Activated T-cell treated with anti-CD3 and anti-CD28 coated beads for 24 hours (primary cell): ENCODE measurements around the gene CHCHD6.
A peak's percentile ranks its signal among the peaks of the same experiment; 100 is the strongest.

Experiments
- DNase-seq: peaks from one replicate; pipeline ENCODE4 v3.0.0-alpha.2; 2020; ENCODE audit warnings: low read depth

CHCHD6 gene

DNA sequence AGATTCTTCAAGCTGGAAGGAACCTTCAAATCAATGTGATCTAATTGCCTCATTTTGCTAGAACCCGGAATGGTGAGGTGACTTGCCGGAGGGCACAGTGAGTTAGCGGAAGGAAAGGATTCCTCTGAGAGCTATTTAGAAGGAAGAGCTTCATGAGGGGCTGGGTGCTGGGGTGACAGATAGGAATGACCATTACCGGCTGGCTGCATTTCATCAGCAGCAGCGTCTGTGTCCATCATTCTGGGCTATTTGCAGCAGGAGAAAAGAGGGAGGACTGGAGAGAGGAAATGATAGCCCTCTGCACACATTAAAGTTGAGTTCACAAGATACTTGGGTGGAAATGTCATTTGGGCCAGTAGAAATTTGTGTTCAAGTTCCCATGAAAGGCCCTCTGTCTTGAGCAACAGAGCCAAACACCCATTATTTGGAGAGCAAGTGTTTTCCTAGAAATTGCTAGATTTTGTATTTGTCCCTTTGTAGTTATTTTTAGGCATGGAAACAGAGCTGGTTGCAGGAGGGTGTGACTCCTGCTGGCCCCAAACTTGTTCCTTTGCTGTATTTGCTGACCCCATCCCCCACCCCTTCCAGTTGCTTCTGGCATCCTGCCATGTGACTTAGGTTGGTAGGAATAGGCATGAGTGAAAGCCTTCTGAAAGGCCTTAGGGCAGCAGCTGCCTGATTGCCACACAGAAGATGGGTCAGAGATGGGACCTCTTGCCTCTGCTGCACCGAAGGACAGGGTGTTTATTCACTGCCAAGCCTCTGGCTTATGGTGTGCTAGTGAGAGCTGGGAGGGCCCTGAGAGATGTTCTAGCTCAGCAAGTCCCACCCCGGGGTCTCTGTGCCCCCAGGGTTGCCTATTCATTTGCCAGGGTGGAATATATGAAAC lies 191.4 kb downstream of the CHCHD6 start:
- no peak for DNase-seq

DNA sequence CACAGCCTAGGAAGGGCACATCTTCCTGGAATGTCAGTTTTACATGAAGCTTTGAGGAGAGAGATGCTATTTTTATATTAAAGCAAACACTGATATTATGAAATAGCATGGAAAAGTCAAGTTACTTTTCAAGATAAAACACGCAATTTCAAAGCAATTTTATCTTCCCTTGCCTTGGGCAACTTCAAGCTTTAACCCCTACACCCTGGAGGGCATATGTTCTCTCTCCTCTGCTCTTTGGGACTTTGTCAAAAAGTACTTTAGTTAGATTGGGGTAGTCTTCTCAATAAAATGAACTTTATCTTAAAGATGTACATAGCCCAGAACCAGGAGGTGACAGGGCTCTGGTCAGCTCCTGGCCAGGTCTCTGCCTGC lies 192.0 kb downstream of the CHCHD6 start:
- no peak for DNase-seq

- no peak for DNase-seq
Measured at GRCh38 chr3:126896968-126897367, 192.9 kb downstream of the CHCHD6 start.

DNA sequence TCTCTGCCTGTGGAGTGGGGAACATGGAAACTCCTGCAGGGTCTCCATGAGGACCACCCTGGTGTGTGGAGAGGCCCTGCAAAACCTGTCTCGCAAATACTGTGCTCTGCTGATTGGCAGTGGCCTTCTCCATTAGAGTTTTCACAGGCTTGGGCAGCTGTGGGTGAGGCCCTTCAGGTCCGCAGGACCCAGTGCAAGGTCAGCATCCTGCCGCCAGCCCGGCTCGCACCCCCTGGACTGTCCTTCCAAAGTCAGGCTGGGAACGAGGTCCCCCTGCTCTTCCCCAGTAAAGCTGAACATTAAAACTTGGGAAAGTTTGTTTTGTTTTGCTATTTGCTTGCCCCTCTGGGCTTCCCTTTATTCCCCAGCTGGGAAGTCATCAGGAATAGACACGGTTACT lies 193.9 kb downstream of the CHCHD6 start:
- no peak for DNase-seq

GRCh38 chr3:126900859-126901540 lies 197.0 kb downstream of the CHCHD6 start:
- DNase-seq = no peak

DNA sequence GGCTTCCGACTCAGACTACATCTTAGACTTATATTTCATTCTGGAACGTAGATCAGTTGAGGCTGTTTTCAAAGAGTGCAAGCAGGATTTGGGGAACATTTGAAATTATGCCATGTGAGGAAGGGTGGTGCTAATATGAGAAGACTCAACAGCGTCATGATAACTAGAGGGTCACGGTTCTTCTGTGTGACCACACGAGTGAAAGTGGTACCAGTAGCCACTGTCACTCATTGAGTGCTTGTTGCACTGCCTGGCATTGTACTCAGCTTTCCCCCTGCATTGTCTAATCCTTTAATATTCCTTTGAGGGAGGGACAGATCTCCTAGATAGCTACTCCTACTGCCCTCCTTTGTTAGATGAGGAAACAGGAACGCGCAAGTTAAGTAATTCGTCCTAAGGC lies 197.6 kb downstream of the CHCHD6 start:
- no peak for DNase-seq

- no peak for DNase-seq
Measured at GRCh38 chr3:126903521-126903920, 199.5 kb downstream of the CHCHD6 start.

GRCh38 chr3:126907557-126907956 lies 203.5 kb downstream of the CHCHD6 start:
- DNase-seq = no peak

DNA sequence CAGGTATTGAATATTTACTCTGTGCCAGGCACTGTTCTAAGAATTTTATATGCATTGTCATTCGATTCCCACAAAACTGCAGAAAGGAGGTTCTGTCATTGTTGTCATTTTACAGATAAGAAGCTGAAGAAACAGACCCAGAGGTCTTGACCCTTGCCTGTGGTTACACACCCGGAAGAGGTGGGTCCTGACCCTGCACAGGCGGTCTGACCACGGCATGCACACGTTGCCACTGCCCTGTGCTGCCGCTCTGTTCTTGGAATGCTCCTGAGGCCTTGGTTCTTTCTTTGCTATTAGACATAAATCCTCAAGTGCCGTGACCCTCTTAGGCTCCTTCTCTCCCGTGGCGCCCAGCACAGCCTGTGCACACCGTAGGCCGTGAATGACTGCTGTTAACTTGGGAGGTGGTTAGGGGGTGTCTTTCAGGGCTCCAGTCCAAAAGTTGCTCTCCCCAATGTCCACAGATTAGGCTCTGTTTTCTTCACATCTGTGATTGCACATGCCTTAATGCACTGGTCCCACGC lies 204.8 kb downstream of the CHCHD6 start:
- no peak for DNase-seq

DNA sequence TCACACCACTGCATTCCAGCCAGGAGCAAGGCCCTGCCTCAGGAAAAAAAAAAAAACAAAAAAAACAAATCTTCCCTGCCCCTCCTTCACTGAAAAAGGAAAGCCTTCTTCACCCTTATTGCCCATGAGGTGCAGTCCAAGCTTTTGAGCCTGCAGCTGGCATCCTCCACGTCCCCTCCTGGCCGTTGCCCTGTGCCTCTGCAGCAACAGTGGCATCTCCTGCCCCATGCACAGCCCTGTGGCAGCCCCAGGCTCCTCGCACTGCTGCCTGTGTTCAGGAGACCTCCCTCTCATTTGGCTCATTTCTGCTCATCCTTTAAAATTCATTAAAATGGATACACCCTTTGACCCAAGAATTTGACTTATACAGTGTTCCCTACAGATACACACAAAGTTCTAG lies 206.2 kb downstream of the CHCHD6 start:
- no peak for DNase-seq

- DNase-seq = peak; percentile 55
Measured at GRCh38 chr3:126911162-126912026, 207.4 kb downstream of the CHCHD6 start.

GRCh38 chr3:126912027-126912422 lies 208.0 kb downstream of the CHCHD6 start:
- no peak for DNase-seq

DNA sequence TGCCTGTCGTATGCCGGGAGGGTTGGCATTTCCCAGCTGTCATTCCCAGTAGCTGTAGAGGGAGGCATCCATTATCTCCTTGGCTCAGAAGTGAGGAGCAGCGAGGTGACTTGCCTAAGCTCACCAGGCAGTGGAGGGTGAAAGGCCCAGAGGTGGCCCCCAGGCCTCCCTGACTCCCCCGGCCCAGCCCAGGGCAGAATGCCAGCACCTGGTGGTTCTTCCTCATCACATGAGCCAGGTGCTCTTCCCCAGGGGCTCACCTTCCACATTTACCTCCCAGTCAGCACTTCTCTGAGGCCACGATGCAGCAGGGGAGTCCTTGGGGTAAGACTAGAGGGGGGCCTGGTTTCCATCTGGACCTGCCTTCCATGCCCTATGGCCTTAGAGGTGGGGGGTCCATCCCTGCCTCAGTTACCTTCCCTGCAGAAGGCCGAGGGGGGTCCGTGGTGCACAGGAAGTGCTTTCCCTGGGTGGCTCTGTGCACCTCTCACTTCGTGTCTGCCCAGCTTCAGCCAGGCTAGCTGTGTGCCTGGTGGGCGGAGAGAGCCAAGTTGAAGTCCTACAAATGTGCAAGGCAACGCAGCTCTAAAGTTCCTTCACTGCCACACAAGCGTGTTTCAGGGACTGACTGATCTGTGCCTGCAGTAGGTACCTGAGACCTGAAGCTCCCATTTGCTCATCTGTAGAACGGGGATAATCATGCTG lies 208.6 kb downstream of the CHCHD6 start:
- no peak for DNase-seq

GRCh38 chr3:126913524-126913923 lies 209.5 kb downstream of the CHCHD6 start:
- DNase-seq = no peak

DNA sequence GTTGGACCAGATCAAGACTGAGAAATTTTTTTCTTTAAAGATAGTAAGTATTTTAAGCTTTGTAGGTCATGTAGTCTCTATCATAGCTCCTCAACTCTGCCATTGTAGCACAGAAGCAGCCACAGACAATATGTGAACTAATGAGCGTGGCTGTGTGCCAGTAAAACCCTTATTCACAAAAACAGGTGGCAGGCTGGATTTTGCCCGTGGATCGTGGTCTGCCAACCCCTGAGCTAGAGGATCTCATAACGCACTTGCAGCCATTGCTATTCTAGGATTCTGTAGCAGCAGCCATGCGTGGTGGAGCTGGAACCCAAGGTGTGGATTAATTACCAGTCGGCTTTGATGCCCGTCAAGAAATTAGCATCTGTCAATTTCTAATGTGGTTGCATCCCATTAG lies 210.2 kb downstream of the CHCHD6 start:
- no peak for DNase-seq

DNA sequence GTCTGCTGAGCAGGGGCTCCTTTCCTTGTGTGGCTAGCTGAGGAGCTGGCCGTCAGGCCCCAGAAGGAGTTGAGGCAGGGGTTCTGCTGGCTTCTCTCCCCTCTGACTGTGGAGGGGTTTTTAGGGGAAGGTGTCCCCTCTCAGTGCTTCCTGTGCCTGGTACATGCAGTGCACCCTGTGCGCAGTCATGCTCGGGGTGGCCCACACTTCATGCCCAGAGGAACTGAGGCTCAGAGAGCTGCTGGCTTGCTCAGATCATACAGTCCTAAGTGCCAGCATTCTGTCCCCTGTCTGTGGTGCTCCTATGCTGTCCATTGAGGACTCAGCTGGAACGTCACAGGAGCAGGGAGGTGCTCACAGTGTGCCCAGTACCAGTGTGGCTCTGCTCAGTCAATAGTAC lies 211.0 kb downstream of the CHCHD6 start:
- DNase-seq = no peak

- DNase-seq = no peak
Measured at GRCh38 chr3:126916546-126916945, 212.5 kb downstream of the CHCHD6 start.

DNA sequence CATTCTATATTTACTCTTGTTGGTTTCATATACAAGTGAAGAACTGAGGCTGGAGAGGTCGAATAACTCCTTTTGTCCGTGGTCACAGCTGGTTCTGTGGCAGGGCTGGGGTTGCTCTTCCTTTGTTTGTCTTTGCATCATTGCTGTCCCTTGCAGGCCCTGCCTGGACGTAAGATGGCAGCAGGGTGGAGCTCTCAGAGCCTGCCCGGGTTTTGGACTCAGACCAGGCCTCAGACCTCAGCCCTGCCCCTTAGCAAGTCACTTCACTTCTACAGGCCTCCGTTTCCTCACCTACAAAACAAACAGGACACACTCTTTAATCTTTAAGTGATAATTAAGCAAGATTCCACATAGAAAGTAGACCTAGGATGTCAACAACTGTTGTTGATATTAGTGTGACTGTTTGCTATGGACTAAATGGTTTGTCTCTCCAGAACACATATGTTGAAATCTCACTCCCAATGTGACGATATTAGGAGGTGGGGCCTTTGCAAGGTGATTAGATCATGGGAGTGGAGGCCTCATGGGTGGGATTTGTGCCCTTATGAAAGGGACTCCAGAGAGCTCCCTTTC lies 213.3 kb downstream of the CHCHD6 start:
- no peak for DNase-seq

GRCh38 chr3:126918355-126918821 lies 214.3 kb downstream of the CHCHD6 start:
- DNase-seq = no peak

- DNase-seq = no peak
Measured at GRCh38 chr3:126921085-126921824, 217.2 kb downstream of the CHCHD6 start.
